Measurements from ENCODE around the gene ITPA.
"Not testable (repeated sequence)": the region's sequence is repeated elsewhere in the genome, so short reads cannot be mapped to it uniquely, and the experiment has no call there.

The ITPA gene

DNA sequence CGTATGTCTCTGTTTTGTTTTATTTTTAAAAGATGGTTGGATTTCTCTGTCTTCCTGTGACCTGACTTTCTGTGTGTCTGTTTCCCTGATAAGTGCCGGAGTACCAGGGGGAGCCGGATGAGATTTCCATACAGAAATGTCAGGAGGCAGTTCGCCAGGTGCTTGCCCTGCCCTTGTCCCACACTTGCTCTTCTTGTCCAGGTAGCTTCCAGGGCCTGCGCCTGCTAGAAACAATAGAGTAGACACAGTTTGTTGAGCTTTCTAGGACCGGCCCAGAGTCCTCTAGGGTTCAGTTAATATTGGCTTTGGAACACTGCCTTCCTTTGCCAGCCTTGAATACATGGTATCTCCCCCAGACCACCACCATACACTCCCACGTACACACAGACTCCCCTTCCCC lies 3.9 kb downstream of the ITPA start:
- Histone ChIP-seq H3K9ac (ENCODE audit: low read depth, low read length, poor library complexity, severe bottlenecking) (no peak overlapping the region), H2AFZ (ENCODE audit: low read length) (no peak overlapping the region), H3K9me3 (ENCODE audit: insufficient read depth, low read depth, low read length) (no peaks in the 10 kb centered on the region), H3K4me1 (ENCODE audit: insufficient read depth, low read length, poor library complexity, severe bottlenecking) (peaks cover 14% of the 10 kb centered on the region), H4K20me1 (ENCODE audit: insufficient read depth, low read length, poor library complexity, severe bottlenecking) (no peaks in the 10 kb centered on the region), H3K27me3 (ENCODE audit: insufficient read depth, low read length, poor library complexity, severe bottlenecking) (no peaks in the 10 kb centered on the region), H3K9me2 (replicated peaks; ENCODE audit: low read depth, low read length) (no peaks in the 10 kb centered on the region), H3F3A (ENCODE audit: low read depth) (no peaks in the 10 kb centered on the region), H3K4me3 (ENCODE audit: low read length, poor library complexity, severe bottlenecking) (no peak overlapping the region), H3K36me3 (ENCODE audit: insufficient read depth, low read length) (no peaks in the 10 kb centered on the region), H3K4me2 (ENCODE audit: low read depth, low read length, poor library complexity, severe bottlenecking) (no peak overlapping the region), H3K79me2 (ENCODE audit: insufficient read depth, low read length) (peaks cover 33% of the 10 kb centered on the region)
- TF ChIP-seq EZH2phosphoT487 (IDR thresholded peaks at IDR 0.05; ENCODE audit: borderline replicate concordance) = no peak
- TF ChIP-seq, protein P1, sequence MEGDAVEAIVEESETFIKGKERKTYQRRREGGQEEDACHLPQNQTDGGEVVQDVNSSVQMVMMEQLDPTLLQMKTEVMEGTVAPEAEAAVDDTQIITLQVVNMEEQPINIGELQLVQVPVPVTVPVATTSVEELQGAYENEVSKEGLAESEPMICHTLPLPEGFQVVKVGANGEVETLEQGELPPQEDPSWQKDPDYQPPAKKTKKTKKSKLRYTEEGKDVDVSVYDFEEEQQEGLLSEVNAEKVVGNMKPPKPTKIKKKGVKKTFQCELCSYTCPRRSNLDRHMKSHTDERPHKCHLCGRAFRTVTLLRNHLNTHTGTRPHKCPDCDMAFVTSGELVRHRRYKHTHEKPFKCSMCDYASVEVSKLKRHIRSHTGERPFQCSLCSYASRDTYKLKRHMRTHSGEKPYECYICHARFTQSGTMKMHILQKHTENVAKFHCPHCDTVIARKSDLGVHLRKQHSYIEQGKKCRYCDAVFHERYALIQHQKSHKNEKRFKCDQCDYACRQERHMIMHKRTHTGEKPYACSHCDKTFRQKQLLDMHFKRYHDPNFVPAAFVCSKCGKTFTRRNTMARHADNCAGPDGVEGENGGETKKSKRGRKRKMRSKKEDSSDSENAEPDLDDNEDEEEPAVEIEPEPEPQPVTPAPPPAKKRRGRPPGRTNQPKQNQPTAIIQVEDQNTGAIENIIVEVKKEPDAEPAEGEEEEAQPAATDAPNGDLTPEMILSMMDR (conservative IDR thresholded peaks at IDR 0.05; ENCODE audit: low read length) = no peak

DNA sequence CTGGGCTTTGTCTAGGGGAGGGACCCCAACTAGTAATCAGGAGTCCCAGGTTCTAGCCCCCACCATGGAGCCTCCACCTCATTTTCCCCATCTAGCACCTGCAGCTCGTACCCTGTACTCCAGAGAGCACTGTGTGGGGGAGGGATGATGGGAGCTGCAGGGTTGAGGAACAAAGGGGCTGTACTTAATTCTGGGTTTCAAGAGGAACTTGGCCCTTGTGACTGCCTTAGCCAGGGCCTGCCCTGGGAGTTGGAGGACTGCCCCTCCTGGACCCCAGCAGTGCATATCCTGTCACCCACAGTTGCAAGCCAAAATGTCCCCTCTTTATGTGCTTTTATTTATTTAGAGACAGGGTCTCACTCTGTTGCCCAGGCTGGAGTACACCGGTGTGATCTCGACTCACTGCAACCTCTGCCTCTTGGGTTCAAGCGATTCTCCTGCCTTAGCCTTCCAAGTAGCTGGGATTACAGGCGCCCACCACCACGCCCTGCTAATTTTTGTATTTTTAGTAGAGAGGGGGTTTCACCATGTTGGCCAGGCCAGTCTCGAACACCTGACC lies 6.1 kb downstream of the ITPA start:
- H3K27me3 ChIP-seq (ENCODE audit: insufficient read depth, low read length, poor library complexity, severe bottlenecking); H3K9me3 ChIP-seq (ENCODE audit: insufficient read depth, low read depth, low read length); H3K36me3 ChIP-seq (ENCODE audit: insufficient read depth, low read length); H3K4me2 ChIP-seq (ENCODE audit: low read depth, low read length, poor library complexity, severe bottlenecking); H4K20me1 ChIP-seq (ENCODE audit: insufficient read depth, low read length, poor library complexity, severe bottlenecking); H3K9me2 ChIP-seq (replicated peaks; ENCODE audit: low read depth, low read length); H3K9ac ChIP-seq (ENCODE audit: low read depth, low read length, poor library complexity, severe bottlenecking); H2AFZ ChIP-seq (ENCODE audit: low read length); H3K4me1 ChIP-seq (ENCODE audit: insufficient read depth, low read length, poor library complexity, severe bottlenecking); H3K4me3 ChIP-seq (ENCODE audit: low read length, poor library complexity, severe bottlenecking); H3F3A ChIP-seq (ENCODE audit: low read depth): not testable (repeated sequence)
- H3K79me2 ChIP-seq (ENCODE audit: insufficient read depth, low read length) = peaks cover 15% of the 10 kb centered on the region

DNA sequence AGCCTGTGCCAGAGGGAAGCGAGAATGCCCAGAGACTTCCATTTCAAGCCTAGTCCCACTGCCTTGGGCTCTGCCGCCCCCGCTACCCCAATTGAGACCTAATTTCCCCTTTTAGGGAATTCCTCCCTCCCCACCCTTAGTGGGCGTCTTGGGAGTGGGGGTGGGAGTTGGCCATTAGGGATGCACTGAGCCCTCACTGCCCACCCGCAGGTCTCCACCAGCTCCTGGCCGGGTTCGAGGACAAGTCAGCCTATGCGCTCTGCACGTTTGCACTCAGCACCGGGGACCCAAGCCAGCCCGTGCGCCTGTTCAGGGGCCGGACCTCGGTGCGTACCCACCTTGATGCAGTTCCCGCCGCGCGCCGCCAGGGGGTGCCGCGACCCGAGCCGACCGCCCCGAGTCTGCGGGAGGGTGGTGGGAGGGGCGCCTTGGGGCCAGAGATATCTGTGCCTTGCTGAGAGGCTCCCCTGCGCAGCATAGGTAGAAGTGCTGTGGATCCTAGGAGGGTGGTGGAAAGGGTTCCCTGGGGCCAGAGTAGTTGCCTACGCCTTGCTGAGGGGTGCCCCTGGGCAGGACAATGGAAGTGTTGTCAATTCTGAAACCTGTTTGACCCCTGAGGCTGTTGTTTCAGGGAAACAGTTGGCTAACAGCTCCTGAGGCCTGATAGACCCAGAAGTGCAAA lies 9.2 kb downstream of the ITPA start:
- Histone ChIP-seq H3K9me2 (replicated peaks; ENCODE audit: low read depth, low read length) (no peaks in the 10 kb centered on the region), H3K4me2 (ENCODE audit: low read depth, low read length, poor library complexity, severe bottlenecking) (no peak overlapping the region), H3K27me3 (ENCODE audit: insufficient read depth, low read length, poor library complexity, severe bottlenecking) (no peaks in the 10 kb centered on the region), H3K9ac (ENCODE audit: low read depth, low read length, poor library complexity, severe bottlenecking) (no peak overlapping the region), H3K4me3 (ENCODE audit: low read length, poor library complexity, severe bottlenecking) (no peak overlapping the region), H2AFZ (ENCODE audit: low read length) (no peak overlapping the region), H3K9me3 (ENCODE audit: insufficient read depth, low read depth, low read length) (no peaks in the 10 kb centered on the region), H3F3A (ENCODE audit: low read depth) (no peaks in the 10 kb centered on the region), H3K79me2 (ENCODE audit: insufficient read depth, low read length) (no peaks in the 10 kb centered on the region), H4K20me1 (ENCODE audit: insufficient read depth, low read length, poor library complexity, severe bottlenecking) (no peaks in the 10 kb centered on the region), H3K36me3 (ENCODE audit: insufficient read depth, low read length) (peaks cover 5% of the 10 kb centered on the region; the same call in 1 of the 2 replicates), H3K4me1 (ENCODE audit: insufficient read depth, low read length, poor library complexity, severe bottlenecking) (peaks cover 14% of the 10 kb centered on the region)
- TF ChIP-seq EZH2phosphoT487 (IDR thresholded peaks at IDR 0.05; ENCODE audit: borderline replicate concordance) = no peak
- TF ChIP-seq, protein P1 (conservative IDR thresholded peaks at IDR 0.05; ENCODE audit: low read length) = peak; percentile 88

All from Loucy (cell line).